Mesothelial cell of epicardium (in vitro differentiated cells): ENCODE results near the gene DHRS11. TPM values are rescaled to one million over a fixed set of nuclear protein-coding genes. Genes with fewer than 3 reads are reported as not detected.
A peak's percentile ranks its signal among the peaks of the same experiment; 100 is the strongest.

Source experiments
- DNase-seq, 2 experiments: peaks; one replicate each; pipeline ENCODE4 v3.0.0; 2021; ENCODE audit warnings: low spot score in 2 of 2; ENCODE audit not compliant: unreplicated experiment in 2 of 2
- H3K27ac Mint-ChIP-seq: 2 replicates; pipeline ENCODE4 v1.8.0; 2021; ENCODE audit warnings: mixed read lengths
- H3K27me3 Mint-ChIP-seq: 2 replicates; pipeline ENCODE4 v1.8.0; 2021; ENCODE audit warnings: low read depth, mixed read lengths
- H3K36me3 Mint-ChIP-seq: 2 replicates; pipeline ENCODE4 v1.8.0; 2021; ENCODE audit warnings: mixed read lengths
- H3K4me1 Mint-ChIP-seq: 2 replicates; pipeline ENCODE4 v1.8.0; 2021; ENCODE audit warnings: mixed read lengths
- H3K4me3 Mint-ChIP-seq: 2 replicates; pipeline ENCODE4 v1.8.0; 2021; ENCODE audit warnings: mild to moderate bottlenecking, moderate library complexity, mixed read lengths
- H3K9me3 Mint-ChIP-seq: 2 replicates; pipeline ENCODE4 v1.8.0; 2021; ENCODE audit warnings: mixed read lengths
- CTCF ChIP-seq: fragments of 200-600 bp; sonication (generic); IDR thresholded peaks from one replicate; pipeline ENCODE4 v1.5.0; 2021; ENCODE audit warnings: antibody characterized with exemption; ENCODE audit not compliant: unreplicated experiment
- total RNA-seq: library from RNA; stranded (reverse); gene quantifications from 3 replicates; pipeline ENCODE4 v1.2.1, GENCODE V29; 2021

Gene DHRS11
- total RNA-seq, 1 donor from 2014 or later, result 15.0 TPM

- TF ChIP-seq CTCF, result peak; percentile 36
- H3K9me3 Mint-ChIP-seq, result no peaks in the 10 kb centered on the region
- no peak overlapping the region for H3K27ac Mint-ChIP-seq
- H3K36me3 Mint-ChIP-seq, result peaks cover 1% of the 10 kb centered on the region
- no peak for DNase-seq
- H3K4me3 Mint-ChIP-seq, result no peak overlapping the region
- no peaks in the 10 kb centered on the region for H3K27me3 Mint-ChIP-seq
- H3K4me1 Mint-ChIP-seq, result peaks cover 4% of the 10 kb centered on the region
Measured at GRCh38 chr17:36608794-36609497, 17.3 kb downstream of the DHRS11 start.

DNA sequence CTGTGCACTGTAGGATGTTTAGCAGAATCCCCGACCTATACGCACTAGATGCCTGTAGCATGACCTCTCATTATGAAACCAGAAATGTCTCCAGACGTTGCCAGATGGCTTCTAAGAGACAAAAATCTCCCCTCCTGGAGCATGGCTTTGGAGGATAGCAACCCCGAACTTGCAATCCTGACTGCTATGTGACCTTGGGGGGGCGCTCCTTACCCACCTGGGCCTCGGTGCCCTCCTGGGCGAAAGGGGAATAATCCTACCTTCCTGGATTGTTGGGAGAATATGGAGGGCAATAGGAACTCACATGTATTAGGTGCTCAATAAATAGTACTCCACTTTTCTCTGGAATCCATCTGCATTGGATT, 17.8 kb downstream of the DHRS11 start:
- no peak for DNase-seq
- no peak for TF ChIP-seq CTCF
- Mint-ChIP-seq H3K4me3 (no peak overlapping the region), H3K27me3 (peaks cover 2% of the 10 kb centered on the region), H3K4me1 (no peaks in the 10 kb centered on the region), H3K9me3 (no peaks in the 10 kb centered on the region), H3K36me3 (peaks cover 1% of the 10 kb centered on the region), H3K27ac (no peak overlapping the region)

GRCh38 chr17:36610474-36610873, 18.8 kb downstream of the DHRS11 start:
- no peak overlapping the region for H3K4me3 Mint-ChIP-seq
- no peak for DNase-seq
- H3K27ac Mint-ChIP-seq, result no peak overlapping the region
- peaks cover 1% of the 10 kb centered on the region for H3K36me3 Mint-ChIP-seq
- no peak for TF ChIP-seq CTCF
- H3K4me1 Mint-ChIP-seq, result no peaks in the 10 kb centered on the region
- H3K27me3 Mint-ChIP-seq, result peaks cover 2% of the 10 kb centered on the region
- H3K9me3 Mint-ChIP-seq, result no peaks in the 10 kb centered on the region

DNA sequence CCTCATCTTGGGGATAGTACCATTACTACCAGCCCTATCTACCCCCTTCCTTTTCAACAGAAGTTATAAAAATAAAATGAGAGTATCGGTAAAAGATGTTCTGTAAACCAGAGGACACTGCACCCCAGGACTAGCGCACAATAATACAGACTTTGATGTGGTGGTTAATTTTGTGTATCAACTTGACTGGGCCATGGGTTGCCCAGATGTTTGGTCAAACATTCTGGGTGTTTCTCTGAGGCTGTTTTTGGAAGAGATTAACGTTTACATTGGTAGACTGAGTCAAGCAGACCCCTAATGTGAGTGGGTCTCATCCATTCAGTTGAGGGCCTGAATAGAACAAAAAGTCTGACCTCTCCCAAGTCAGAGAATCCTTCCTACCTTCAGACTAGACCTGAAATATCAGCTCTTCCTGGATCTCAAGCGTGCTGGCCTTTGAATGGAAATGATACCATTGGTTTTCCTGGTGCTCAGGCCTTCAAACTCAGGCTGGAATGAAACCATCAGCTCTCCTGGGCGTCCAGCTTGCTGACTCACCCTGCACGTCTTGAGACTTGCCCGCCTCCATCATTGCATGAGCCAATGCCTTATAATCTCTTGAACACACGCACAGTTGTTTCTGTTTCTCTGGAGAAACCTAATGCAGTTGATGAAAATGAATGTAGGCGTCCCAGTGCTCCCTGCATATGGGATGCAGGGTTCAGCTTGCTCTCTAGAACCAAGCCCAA, 19.8 kb downstream of the DHRS11 start:
- Mint-ChIP-seq H3K27ac (no peak overlapping the region), H3K4me1 (no peaks in the 10 kb centered on the region), H3K36me3 (peaks cover 1% of the 10 kb centered on the region), H3K4me3 (no peak overlapping the region), H3K9me3 (no peaks in the 10 kb centered on the region), H3K27me3 (peaks cover 2% of the 10 kb centered on the region)
- TF ChIP-seq CTCF, result no peak
- DNase-seq, result no peak

GRCh38 chr17:36612323-36612722, 20.6 kb downstream of the DHRS11 start:
- no peaks in the 10 kb centered on the region for H3K4me1 Mint-ChIP-seq
- no peak overlapping the region for H3K4me3 Mint-ChIP-seq
- H3K27me3 Mint-ChIP-seq, result peaks cover 2% of the 10 kb centered on the region
- no peak overlapping the region for H3K27ac Mint-ChIP-seq
- peaks cover 1% of the 10 kb centered on the region for H3K36me3 Mint-ChIP-seq
- H3K9me3 Mint-ChIP-seq, result no peaks in the 10 kb centered on the region
- no peak for TF ChIP-seq CTCF
- no peak for DNase-seq
